HG02885 (cell line): Measurements from ENCODE around the gene TTLL4.
"Not testable (repeated sequence)": the region's sequence is repeated elsewhere in the genome, so short reads cannot be mapped to it uniquely, and the experiment has no call there.

Experiments used
- ATAC-seq: cut with Tn5 transposase; IDR thresholded peaks from one replicate; pipeline ENCODE4 v1.9.1; 2021; ENCODE audit warnings: mild to moderate bottlenecking; ENCODE audit not compliant: unreplicated experiment, poor library complexity

Gene TTLL4

GRCh38 chr2:218734190-218734975 is 23.7 kb downstream of the TTLL4 start:
- no peak for ATAC-seq

GRCh38 chr2:218736531-218736930 is 25.9 kb downstream of the TTLL4 start:
- no peak for ATAC-seq

GRCh38 chr2:218743068-218743467 is 32.4 kb downstream of the TTLL4 start:
- no peak for ATAC-seq

GRCh38 chr2:218744615-218745014 is 34.0 kb downstream of the TTLL4 start:
- no peak for ATAC-seq

GRCh38 chr2:218745160-218745558 is 34.5 kb downstream of the TTLL4 start:
- ATAC-seq = no peak

- no peak for ATAC-seq
Observed at GRCh38 chr2:218745559-218746469, 35.2 kb downstream of the TTLL4 start.

GRCh38 chr2:218746470-218746795 is 35.8 kb downstream of the TTLL4 start:
- ATAC-seq = no peak

GRCh38 chr2:218746960-218747359 is 36.3 kb downstream of the TTLL4 start:
- ATAC-seq = no peak

- ATAC-seq = no peak
Observed at GRCh38 chr2:218748741-218749441, 38.3 kb downstream of the TTLL4 start.

GRCh38 chr2:218754201-218754600 is 43.6 kb downstream of the TTLL4 start:
- ATAC-seq = no peak

- no peak for ATAC-seq
Observed at GRCh38 chr2:218754781-218755180, 44.1 kb downstream of the TTLL4 start.

- no peak for ATAC-seq
Observed at GRCh38 chr2:218755198-218755566, 44.5 kb downstream of the TTLL4 start.

GRCh38 chr2:218755567-218756404 is 45.2 kb downstream of the TTLL4 start:
- no peak for ATAC-seq

- no peak for ATAC-seq
Observed at GRCh38 chr2:218756599-218757377, 46.2 kb downstream of the TTLL4 start.

- ATAC-seq = no peak
Observed at GRCh38 chr2:218761795-218762194, 51.2 kb downstream of the TTLL4 start.

GRCh38 chr2:218772759-218773158 is 62.1 kb downstream of the TTLL4 start:
- not testable (repeated sequence) for ATAC-seq

GRCh38 chr2:218773881-218774280 is 63.2 kb downstream of the TTLL4 start:
- no peak for ATAC-seq

- ATAC-seq = no peak
Observed at GRCh38 chr2:218776488-218776887, 65.9 kb downstream of the TTLL4 start.

GRCh38 chr2:218777276-218777990 is 66.8 kb downstream of the TTLL4 start:
- ATAC-seq = no peak
